HL-60 (cell line): ENCODE measurements around the gene DYSF.

Source experiments
- CTCF ChIP-seq: IDR thresholded peaks from one replicate; pipeline ENCODE4 v1.5.1; 2011; ENCODE audit warnings: low read length, control low read depth, inconsistent platforms; ENCODE audit not compliant: insufficient read depth
- GABPA ChIP-seq: IDR thresholded peaks from 2 replicates; pipeline ENCODE4 v1.6.1; 2012; ENCODE audit warnings: low read depth
- POLR2AphosphoS5 ChIP-seq: IDR thresholded peaks from 2 replicates; pipeline ENCODE4 v1.6.1; 2012; ENCODE audit warnings: low read depth
- SPI1 ChIP-seq: IDR thresholded peaks from 2 replicates; pipeline ENCODE4 v1.6.1; 2012; ENCODE audit warnings: low read depth, mild to moderate bottlenecking, borderline replicate concordance
- TF ChIP-seq, protein P1 (sequence below): IDR thresholded peaks from 2 replicates; pipeline ENCODE4 v1.6.1; 2012; ENCODE audit warnings: low read depth; ENCODE audit not compliant: insufficient replicate concordance

DNA sequence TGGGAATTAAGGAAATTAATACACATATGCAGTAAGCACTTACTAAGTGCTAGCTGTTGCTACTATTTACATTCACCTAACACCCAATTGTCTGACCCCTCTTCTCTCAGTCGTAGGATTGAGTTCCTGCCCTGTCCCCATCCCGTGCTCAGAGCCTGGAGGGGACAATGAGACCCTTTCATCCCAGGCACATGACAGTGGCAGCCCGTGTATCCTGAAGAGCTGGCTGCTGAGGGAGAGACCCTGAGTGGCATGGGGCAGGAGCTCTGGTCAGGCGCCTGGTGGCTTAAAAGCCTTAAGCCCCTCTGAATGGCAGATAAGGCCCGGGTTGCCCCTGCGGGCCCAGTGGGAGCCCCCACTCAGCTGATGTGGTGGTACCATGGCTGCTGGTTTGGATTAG lies 99.0 kb downstream of the DYSF start:
- TF ChIP-seq CTCF (no peak), POLR2AphosphoS5 (no peak), SPI1 (no peak), GABPA (no peak)
- TF ChIP-seq, protein P1, sequence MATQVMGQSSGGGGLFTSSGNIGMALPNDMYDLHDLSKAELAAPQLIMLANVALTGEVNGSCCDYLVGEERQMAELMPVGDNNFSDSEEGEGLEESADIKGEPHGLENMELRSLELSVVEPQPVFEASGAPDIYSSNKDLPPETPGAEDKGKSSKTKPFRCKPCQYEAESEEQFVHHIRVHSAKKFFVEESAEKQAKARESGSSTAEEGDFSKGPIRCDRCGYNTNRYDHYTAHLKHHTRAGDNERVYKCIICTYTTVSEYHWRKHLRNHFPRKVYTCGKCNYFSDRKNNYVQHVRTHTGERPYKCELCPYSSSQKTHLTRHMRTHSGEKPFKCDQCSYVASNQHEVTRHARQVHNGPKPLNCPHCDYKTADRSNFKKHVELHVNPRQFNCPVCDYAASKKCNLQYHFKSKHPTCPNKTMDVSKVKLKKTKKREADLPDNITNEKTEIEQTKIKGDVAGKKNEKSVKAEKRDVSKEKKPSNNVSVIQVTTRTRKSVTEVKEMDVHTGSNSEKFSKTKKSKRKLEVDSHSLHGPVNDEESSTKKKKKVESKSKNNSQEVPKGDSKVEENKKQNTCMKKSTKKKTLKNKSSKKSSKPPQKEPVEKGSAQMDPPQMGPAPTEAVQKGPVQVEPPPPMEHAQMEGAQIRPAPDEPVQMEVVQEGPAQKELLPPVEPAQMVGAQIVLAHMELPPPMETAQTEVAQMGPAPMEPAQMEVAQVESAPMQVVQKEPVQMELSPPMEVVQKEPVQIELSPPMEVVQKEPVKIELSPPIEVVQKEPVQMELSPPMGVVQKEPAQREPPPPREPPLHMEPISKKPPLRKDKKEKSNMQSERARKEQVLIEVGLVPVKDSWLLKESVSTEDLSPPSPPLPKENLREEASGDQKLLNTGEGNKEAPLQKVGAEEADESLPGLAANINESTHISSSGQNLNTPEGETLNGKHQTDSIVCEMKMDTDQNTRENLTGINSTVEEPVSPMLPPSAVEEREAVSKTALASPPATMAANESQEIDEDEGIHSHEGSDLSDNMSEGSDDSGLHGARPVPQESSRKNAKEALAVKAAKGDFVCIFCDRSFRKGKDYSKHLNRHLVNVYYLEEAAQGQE = no peak
